KG1 (cell line): Measurements from ENCODE around the gene PPP1R12B.
"Not testable (repeated sequence)": the region's sequence is repeated elsewhere in the genome, so short reads cannot be mapped to it uniquely, and the experiment has no call there.

Source experiments
- DNase-seq: peaks from one replicate; lab custom pipeline; 2025; lab: John Stamatoyannopoulos, UW

Gene PPP1R12B

DNA sequence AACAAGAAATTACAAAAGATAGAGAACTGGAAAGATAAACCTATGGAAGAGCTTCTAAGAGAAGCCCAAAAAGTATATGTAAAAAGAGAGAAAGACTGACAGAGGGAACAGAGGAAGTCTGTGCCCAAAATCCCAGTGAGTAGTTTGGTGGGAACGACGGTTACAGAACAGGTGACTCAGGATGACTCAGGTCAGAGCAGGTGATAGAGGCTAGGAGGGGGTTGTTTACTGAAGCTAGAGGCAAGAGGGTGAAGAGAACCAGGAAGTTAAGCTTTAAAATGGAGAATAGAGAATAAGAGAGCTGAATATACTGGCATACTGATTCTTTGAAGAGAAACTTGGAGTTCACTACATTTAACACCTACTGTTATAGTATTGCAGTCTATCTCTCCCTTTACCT, 134.9 kb downstream of the PPP1R12B start:
- not testable (repeated sequence) for DNase-seq

DNA sequence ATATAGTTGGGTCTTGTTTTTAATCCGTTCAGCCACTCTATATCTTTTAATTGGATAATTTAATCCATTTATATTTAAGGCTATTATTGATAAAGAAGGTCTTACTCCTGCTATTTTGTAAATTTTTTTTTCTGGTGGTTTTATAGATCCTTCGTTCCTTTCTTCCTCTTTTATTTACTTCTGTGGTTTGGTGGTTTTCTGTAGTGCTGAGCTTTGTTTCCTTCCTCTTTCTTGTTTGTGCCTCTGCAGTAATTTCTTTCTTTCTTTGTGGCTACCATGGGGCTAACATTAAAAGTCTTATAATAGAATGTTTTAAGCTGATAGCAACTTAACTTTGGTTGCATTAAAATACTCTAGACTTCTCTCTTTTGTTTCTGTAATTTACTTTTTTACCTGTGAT, 135.5 kb downstream of the PPP1R12B start:
- peak; percentile 65 for DNase-seq

DNA sequence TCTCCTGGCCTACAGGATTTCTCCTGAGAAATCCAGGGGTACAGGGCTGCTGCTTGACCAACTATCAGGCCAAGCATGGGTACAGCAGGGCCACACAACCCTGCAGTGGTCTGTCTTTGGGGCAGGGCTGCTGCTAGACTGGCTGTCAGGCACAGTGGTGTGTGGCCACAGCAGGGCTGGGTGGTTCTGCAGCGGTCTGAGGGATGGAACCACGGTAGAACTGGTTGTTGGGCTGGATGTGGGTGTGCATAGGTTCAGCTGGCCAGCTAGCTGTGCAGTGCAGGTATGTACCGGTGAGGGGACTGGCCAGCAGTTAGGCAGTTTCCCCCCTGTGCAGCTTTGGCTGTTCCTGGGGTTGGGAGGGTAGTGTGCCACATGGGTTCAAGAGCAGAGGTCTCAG, 136.3 kb downstream of the PPP1R12B start:
- not testable (repeated sequence) for DNase-seq

DNA sequence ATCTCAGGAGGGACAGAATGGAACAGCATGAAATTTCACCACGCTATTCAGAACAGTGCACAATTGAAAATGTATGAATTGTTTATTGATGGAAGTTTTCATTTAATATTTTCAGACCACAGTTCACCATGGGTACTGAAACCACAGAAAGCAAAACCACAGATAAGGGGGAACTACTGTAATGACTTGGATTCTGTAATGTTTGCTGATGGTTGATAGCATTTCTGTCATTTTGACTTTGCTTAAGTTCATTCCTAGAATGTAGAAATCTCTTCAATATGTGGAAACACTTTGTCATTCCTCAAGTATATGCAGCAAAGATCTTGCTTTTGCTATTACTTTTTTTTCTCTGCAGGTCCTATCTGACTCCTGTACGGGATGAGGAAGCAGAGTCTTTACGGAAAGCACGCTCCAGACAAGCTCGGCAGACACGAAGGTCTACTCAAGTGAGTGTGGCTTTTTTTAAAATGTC, 139.7 kb downstream of the PPP1R12B start:
- not testable (repeated sequence) for DNase-seq

- not testable (repeated sequence) for DNase-seq
Observed at GRCh38 chr1:202489101-202489500, 140.6 kb downstream of the PPP1R12B start.

- DNase-seq: not testable (repeated sequence)
Observed at GRCh38 chr1:202493112-202493511, 144.6 kb downstream of the PPP1R12B start.

DNA sequence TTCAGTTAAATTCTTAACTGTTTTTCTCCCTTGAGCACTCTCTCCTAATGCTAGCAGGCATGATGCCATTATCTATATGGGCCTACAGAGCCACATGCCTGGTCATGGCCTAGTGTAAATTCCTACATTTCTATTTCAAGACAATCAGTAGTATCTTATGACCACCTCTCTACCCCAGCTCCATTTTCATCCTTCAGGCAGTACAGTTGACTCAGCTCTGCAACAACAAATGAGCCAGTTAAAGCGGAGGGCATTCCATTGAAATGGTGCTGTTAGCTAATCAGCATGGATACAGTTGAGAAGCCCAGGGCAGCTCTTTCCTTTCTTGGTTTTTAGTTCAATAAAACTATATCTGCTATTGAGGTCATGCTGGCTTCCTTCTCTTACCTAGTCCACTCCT, 150.0 kb downstream of the PPP1R12B start:
- DNase-seq: no peak

DNA sequence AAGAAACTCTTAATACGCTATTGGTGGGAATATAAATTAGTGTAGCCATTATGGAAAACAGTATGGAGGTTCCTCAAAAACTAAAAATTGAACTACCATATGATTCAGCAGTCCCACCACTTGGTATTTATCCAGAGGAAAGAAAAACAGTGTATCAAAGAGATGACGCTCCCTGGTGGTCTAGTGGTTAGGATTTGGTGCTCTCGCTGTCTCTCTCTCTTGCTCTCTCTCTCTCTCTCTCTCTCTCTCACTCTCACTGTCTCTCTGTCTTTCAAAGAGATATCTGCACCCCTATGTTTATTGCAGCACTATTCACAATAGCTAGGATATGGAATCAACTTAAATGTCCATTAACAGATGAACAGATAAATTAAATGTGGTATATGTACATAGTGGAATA, 151.5 kb downstream of the PPP1R12B start:
- DNase-seq: not testable (repeated sequence)

- no peak for DNase-seq
Observed at GRCh38 chr1:202501281-202501680, 152.8 kb downstream of the PPP1R12B start.

DNA sequence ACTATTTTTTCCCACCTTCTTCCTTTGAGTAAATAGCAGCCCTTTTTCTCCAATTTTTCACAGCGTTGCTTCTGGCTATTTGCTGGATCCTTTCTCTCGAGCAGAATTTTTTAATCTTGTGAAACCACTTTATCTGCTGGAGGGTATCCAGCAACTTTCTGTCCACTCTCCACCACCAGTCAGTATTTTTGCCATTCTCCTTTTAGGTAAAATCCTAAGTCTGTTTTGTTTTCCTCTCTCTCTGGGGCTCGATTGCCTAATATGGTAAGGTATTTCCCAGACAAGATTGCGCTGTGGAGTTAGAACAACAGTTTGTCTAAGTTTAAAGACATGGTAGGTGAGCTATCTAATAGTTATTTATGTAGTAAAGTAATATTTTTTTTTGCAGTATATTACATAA, 156.9 kb downstream of the PPP1R12B start:
- DNase-seq: no peak

DNA sequence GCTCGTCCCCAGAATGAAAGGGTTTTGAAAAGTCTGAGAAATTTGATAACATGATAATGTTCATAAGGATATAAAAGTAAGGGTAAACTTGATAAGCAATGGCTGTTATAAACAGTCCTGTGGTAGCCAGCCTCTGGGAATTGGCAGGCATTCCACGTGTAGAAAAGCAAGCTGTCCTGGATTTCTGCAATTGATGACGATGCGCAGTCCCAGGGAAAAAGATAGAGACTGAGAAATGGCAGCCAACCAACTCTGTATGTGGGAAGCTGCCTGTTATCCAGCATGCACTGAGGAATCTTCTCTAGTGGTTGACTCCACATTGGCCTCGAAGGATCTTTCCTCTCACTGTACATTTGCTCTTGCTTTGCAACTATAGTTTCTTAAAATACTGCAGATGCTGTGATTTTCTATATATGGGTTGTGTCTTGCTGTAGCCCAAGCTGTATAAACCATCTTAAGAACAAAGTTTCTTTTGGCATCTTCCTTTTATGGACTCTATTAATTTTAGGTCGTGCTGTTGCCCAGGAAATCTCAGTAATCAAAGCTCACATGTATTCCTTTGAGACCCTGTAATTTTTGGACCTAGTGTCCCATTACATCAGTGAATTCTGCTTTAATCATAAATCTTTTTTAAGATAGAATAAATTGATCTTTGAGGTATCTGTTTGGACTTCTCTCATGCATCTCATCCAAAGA, 157.5 kb downstream of the PPP1R12B start:
- DNase-seq: not testable (repeated sequence)

- DNase-seq: not testable (repeated sequence)
Observed at GRCh38 chr1:202508863-202509262, 160.4 kb downstream of the PPP1R12B start.

DNA sequence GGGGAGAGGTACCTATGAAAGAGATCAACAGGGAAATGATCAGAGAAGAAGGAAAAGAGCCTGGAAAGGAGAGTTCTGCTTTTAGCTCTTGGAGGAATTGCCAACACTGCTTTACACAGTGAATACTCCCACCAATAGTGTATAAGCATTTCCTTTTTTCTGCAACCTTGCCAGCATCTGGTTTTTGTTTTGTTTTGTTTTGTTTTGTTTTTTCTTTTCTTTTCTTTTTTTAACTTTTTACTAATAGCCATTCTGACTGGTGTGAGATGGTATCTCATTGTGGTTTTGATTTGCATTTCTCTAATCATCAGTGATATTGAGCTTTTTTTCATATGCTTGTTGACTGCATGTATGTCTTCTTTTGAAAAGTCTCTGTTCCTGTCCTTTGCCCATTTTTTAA, 165.4 kb downstream of the PPP1R12B start:
- not testable (repeated sequence) for DNase-seq

- DNase-seq: no peak
Observed at GRCh38 chr1:202516434-202516877, 168.0 kb downstream of the PPP1R12B start.

DNA sequence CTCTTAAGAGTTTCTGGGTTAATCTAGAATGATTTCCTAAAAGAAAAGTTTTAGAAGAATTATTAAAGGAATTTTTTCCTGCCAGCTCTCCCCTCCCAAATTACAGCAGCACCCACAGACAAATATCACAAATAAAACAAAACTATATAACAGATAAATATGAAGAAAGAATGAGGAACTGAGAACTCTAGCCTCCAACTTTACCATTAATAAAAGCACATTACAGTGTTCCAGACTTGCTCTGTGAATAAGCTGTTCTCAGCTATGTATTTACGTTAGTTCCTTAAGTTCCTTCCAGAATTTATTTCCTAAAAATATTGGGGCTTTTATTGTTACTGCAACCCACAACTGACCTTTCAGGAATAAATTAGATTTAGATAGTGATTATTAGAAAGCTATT, 168.6 kb downstream of the PPP1R12B start:
- DNase-seq: not testable (repeated sequence)

DNA sequence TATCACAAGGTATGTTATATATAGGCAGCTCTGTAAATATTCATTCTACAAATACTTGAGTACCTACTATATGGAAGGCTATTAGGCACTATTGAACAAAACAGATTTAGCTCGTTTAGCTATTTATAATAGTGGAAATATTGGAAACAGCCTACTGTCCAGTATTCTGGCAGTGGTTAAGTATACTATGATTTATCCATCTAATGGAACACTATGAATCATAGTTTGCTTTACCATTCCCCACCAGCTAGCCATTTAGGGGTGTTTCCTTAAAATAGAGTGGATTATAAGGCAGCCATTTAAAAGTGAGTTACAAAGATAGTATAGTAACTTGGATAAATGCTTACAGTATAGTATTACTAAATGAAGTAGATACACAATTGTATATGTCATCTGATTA, 169.7 kb downstream of the PPP1R12B start:
- not testable (repeated sequence) for DNase-seq

DNA sequence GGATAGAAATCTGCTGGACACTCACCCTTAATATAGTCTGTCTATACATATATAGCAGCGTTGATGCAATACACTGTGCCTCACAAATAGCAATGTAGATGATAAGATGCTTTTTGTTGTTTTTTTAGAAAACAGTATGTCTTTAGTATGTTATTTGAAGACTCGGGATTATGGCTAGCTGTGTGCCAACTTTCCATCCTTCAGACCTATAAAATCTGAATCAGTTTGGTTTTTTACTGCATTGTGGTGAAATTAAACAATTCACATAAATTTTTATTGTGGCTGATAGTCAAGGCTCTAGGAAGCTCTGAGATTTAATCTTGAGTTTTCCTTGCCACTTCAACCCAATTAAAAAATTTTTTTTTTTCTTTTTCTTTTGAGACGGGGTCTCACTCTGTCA, 170.4 kb downstream of the PPP1R12B start:
- DNase-seq: not testable (repeated sequence)

DNA sequence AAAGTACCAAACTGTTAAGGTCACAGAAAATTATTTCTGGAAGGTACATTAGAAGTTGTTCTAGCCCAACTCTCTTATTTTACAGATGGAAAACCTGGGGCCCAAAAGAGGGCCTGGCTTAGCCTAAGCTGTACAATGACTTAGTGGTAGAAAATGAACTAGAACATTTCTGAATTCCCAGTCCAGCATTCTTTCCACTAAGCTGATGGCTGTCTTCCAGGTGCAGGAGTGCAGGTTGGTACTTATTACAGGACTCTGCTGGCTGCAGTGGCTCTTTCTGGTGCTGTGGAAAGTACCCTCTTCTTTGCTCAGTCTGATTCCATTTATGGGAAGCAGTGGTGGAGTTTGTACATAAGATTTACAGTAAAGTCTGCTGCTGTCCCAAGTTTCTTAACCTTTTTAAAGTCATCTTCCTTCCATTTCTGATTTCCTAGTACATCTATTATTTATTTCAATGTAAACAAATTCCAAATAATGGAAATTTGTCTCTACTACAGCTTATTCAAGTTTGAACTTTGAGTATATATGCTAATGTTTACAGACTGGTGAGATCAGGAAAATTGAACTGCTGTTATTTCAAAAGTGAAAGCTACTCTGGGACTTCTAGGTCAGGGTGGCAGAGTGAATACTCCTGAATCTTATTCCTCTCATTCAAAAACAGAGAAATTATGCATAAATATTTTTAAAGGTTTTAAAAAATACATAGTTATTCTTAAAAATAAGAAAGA, 171.8 kb downstream of the PPP1R12B start:
- DNase-seq: not testable (repeated sequence)

GRCh38 chr1:202520857-202521216, 172.3 kb downstream of the PPP1R12B start:
- DNase-seq: not testable (repeated sequence)

DNA sequence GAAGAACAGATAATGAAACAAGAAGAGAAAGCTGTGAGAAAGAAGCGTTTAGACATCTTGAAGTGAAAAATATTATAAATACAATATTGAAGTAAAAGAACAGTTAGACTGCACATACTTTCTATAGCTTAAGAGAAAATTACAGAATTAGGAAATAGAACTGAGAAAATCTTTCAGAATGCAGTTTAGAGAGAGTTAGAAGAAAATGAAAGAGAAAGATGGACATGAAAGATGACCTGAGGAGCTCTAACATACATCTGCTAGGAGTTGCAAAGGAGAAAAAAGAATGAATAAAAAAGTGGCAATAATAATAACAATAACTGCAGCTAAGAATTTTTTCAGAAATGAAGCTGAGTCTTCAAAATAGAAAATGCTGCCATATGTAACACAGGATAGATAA, 173.0 kb downstream of the PPP1R12B start:
- DNase-seq: not testable (repeated sequence)

DNA sequence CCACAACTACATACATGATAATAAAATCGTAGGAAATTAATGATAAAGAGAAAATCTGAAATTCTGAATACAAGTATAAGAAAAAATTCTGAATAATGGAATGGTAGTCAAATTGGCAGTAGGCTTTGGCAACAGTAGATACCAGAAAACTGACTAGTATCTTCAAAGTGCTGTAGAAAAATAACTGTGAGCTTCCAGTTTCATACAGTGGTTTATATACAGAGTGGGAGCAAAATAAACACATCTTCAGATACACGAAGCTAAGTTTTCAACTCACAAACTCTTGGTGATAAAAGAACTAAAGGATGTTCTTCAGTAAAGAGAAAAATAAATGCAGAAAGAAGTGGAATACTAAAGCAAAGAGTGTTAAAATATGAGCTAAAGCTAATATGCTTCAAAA, 173.4 kb downstream of the PPP1R12B start:
- no peak for DNase-seq

GRCh38 chr1:202526056-202526455, 177.6 kb downstream of the PPP1R12B start:
- not testable (repeated sequence) for DNase-seq

- not testable (repeated sequence) for DNase-seq
Observed at GRCh38 chr1:202528096-202528722, 179.7 kb downstream of the PPP1R12B start.
